Transverse colon (tissue), 4 donors: ENCODE data around the gene TMEM178B. TPM values are rescaled to one million over a fixed set of nuclear protein-coding genes. Genes with fewer than 3 reads are reported as not detected.
"Not testable (repeated sequence)": the region's sequence is repeated elsewhere in the genome, so short reads cannot be mapped to it uniquely, and the experiment has no call there.

ENCODE experiments used
- DNase-seq: peaks from one replicate; pipeline ENCODE4 v3.0.0-alpha.2; 2019
- H3K27ac ChIP-seq, 4 donors: fragments of 200-600 bp; sonication (generic); 2 replicates each; pipeline ENCODE4 v1.5.1; 2016 to 2018; ENCODE audit warnings: inconsistent platforms in 4 of 4
- H3K27me3 ChIP-seq: fragments of 200-600 bp; sonication (generic); 2 replicates; pipeline ENCODE4 v1.5.1; 2017; ENCODE audit warnings: inconsistent platforms
- H3K36me3 ChIP-seq, 4 donors: fragments of 200-600 bp; sonication (generic); 2 replicates each; pipeline ENCODE4 v1.5.1; 2017 to 2019; ENCODE audit warnings: inconsistent platforms in 4 of 4
- H3K4me1 ChIP-seq, 4 donors: fragments of 200-600 bp; sonication (generic); 2 replicates each; pipeline ENCODE4 v1.5.1; 2017 to 2020; ENCODE audit warnings: inconsistent platforms in 4 of 4
- H3K4me3 ChIP-seq, 4 donors: fragments of 200-600 bp; sonication (generic); 1 replicate in 1 of 4; 2 replicates in 3 of 4; pipeline versions ENCODE4 v1.5.1 to v1.6.1; 2017 to 2019; ENCODE audit warnings: inconsistent platforms in 4 of 4
- H3K9me3 ChIP-seq, 2 donors: fragments of 200-600 bp; sonication (generic); 2 replicates each; pipeline ENCODE4 v1.5.1; 2017 to 2019; ENCODE audit warnings: inconsistent platforms in 2 of 2
- EP300 ChIP-seq: sonication (generic); formaldehyde crosslinking; IDR thresholded peaks from one replicate; pipeline ENCODE4 v1.6.1; 2017; ENCODE audit warnings: antibody characterized with exemption, low read depth
- POLR2A ChIP-seq: fragments of 450-650 bp; IDR thresholded peaks from one replicate; pipeline ENCODE4 v1.6.1; 2016; ENCODE audit warnings: antibody characterized with exemption, mild to moderate bottlenecking, moderate library complexity
- POLR2AphosphoS5 ChIP-seq, 3 donors: sonication (generic); formaldehyde crosslinking; IDR thresholded peaks; one replicate each; pipeline ENCODE4 v1.6.1; 2016; ENCODE audit warnings: antibody characterized with exemption in 3 of 3
- WGBS, 2 donors: methylation state at CpG; one replicate each; pipeline ENCODE4 v1.1.5; 2018; ENCODE audit warnings: low coverage in 1 of 2; 5-methylcytosine and 5-hydroxymethylcytosine counted together
- in situ Hi-C, 4 donors: fragments of 200-750 bp; cut with MboI; loops; one replicate each; pipeline versions ENCODE4 v1.15.0 to v1.15.1; 2017; ENCODE audit warnings: low sequenced_read_pairs in 3 of 4, low pct_ligation_motif_present in 1 of 4, low pct_unique_long_range_greater_than_20kb in 1 of 4
- intact Hi-C: fragments of 100-400 bp; cut with DNase I; formaldehyde crosslinking; loops from one replicate; pipeline ENCODE4 v1.15.1; 2023; ENCODE audit warnings: low total_unique reads
- total RNA-seq, 4 donors: library from RNA; depleted of rRNA; stranded (reverse); fragments of >200 nt; gene quantifications; one replicate each; pipeline ENCODE4 v1.1.0, GENCODE V29; 2016
- TF ChIP-seq, protein P1 (sequence below), 5 experiments: fragments of 200-600 bp in 3 of 5; fragments of 450-650 bp in 2 of 5; sonication (generic) in 3 of 5; IDR thresholded peaks; 1 replicate in 2 of 5; 2 replicates in 3 of 5; pipeline ENCODE4 v1.5.1; 2016 to 2017; ENCODE audit warnings: antibody characterized with exemption in 5 of 5, inconsistent platforms in 3 of 5, mild to moderate bottlenecking in 2 of 5, moderate library complexity in 1 of 5

TMEM178B gene
- total RNA-seq, 4 donors from 2014 or later: 0.32 to 0.82 (median 0.39) TPM

GRCh38 chr7:141113131-141113530 is 39.3 kb downstream of the TMEM178B start:
- no peaks in the 10 kb centered on the region for H3K36me3 ChIP-seq
- DNase-seq: no peak
- H3K27me3 ChIP-seq: no peaks in the 10 kb centered on the region
- 100% methylated on average over 1 of the region's 1 CpG; no CpG with 5 or more reads in 1 of the 2 donors for WGBS, 2 donors
- in situ Hi-C loops (no loop called here), intact Hi-C loops (no loop called here)
- H3K27ac ChIP-seq: no peak overlapping the region
- no peak overlapping the region for H3K4me3 ChIP-seq
- H3K4me1 ChIP-seq: no peaks in the 10 kb centered on the region
- no peak for TF ChIP-seq POLR2A
- TF ChIP-seq POLR2AphosphoS5 (IDR thresholded peaks at IDR 0.05): no peak
- TF ChIP-seq EP300: no peak
- TF ChIP-seq, protein P1, sequence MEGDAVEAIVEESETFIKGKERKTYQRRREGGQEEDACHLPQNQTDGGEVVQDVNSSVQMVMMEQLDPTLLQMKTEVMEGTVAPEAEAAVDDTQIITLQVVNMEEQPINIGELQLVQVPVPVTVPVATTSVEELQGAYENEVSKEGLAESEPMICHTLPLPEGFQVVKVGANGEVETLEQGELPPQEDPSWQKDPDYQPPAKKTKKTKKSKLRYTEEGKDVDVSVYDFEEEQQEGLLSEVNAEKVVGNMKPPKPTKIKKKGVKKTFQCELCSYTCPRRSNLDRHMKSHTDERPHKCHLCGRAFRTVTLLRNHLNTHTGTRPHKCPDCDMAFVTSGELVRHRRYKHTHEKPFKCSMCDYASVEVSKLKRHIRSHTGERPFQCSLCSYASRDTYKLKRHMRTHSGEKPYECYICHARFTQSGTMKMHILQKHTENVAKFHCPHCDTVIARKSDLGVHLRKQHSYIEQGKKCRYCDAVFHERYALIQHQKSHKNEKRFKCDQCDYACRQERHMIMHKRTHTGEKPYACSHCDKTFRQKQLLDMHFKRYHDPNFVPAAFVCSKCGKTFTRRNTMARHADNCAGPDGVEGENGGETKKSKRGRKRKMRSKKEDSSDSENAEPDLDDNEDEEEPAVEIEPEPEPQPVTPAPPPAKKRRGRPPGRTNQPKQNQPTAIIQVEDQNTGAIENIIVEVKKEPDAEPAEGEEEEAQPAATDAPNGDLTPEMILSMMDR (IDR thresholded peaks at IDR 0.05): no peak
- H3K9me3 ChIP-seq: no peaks in the 10 kb centered on the region

DNA sequence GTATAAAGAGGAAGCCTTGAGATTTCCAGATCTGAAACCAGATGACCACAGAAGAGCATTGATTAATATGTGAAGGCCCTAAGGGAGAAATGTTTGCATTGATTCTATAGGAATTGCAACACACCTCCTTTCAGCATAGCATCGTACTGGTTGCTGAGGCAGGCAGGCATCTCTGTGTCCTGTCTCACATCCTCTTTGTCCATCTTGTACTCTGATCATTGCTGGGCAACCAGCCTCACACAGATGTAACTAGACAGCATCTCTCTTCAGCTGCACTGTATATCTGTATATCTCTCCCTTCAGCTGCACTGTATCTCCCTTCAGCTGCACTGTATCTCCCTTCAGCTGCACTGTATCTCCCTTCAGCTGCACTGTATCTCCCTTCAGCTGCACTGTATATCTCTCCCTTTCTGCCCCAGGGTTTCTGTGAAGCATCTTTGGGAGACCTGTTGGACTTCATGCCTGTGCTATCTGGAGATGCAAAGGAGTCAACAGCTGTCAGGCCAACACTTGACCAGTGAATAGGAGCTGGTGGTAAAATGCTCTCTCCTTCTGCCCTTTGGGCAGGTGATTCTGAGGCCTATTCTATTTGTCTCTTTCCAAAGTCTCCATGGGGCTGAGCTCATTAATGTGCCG is 40.3 kb downstream of the TMEM178B start:
- in situ Hi-C loops: no loop called here
- H3K4me1 ChIP-seq: no peaks in the 10 kb centered on the region
- H3K36me3 ChIP-seq: no peaks in the 10 kb centered on the region
- no peak overlapping the region for H3K27ac ChIP-seq
- no peak for DNase-seq
- H3K27me3 ChIP-seq: no peaks in the 10 kb centered on the region
- 77 to 82% methylated on average over 2 of the region's 2 CpGs for WGBS, 2 donors
- intact Hi-C loops: no loop called here
- TF ChIP-seq POLR2A (no peak), POLR2AphosphoS5 (IDR thresholded peaks at IDR 0.05) (no peak), EP300 (no peak)
- TF ChIP-seq, protein P1 (IDR thresholded peaks at IDR 0.05): no peak
- H3K4me3 ChIP-seq: no peak overlapping the region
- H3K9me3 ChIP-seq: no peaks in the 10 kb centered on the region

GRCh38 chr7:141115965-141116364 is 42.1 kb downstream of the TMEM178B start:
- Histone ChIP-seq H3K27me3 (no peaks in the 10 kb centered on the region), H3K36me3 (no peaks in the 10 kb centered on the region), H3K27ac (no peak overlapping the region), H3K9me3 (no peaks in the 10 kb centered on the region), H3K4me3 (no peak overlapping the region), H3K4me1 (no peaks in the 10 kb centered on the region)
- WGBS, 2 donors: 41 to 50% methylated on average over 2 to 3 of the region's 3 CpGs
- TF ChIP-seq, protein P1 (IDR thresholded peaks at IDR 0.05): no peak
- TF ChIP-seq POLR2A (no peak), EP300 (no peak), POLR2AphosphoS5 (IDR thresholded peaks at IDR 0.05) (no peak)
- intact Hi-C loops (no loop called here), in situ Hi-C loops (no loop called here)
- no peak for DNase-seq

DNA sequence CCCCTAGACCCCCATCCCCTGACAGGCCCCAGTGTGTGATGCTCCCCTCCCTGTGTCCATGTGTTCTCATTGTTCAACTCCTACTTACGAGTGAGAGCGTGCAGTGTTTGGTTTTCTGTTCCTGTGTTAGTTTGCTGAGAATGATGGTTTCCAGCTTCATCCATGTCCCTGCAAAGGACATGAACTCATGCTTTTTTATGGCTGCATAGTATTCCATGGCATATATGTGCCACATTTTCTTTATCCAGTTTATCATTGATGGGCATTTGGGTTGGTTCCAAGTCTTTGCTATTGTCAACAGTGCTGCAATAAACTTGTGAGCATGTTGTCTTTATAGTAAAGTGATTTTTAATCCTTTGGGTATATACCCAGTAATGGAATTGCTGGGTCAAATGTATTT is 42.8 kb downstream of the TMEM178B start:
- H3K4me1 ChIP-seq, H3K27ac ChIP-seq, intact Hi-C loops, H3K4me3 ChIP-seq, H3K9me3 ChIP-seq, H3K27me3 ChIP-seq, DNase-seq, H3K36me3 ChIP-seq, in situ Hi-C loops: not testable (repeated sequence)
- 93 to 100% methylated on average over 2 of the region's 2 CpGs for WGBS, 2 donors

- no peak for TF ChIP-seq EP300
- TF ChIP-seq POLR2AphosphoS5 (IDR thresholded peaks at IDR 0.05): no peak
- TF ChIP-seq POLR2A: no peak
- TF ChIP-seq, protein P1 (IDR thresholded peaks at IDR 0.05): no peak
- Histone ChIP-seq H3K36me3 (no peaks in the 10 kb centered on the region), H3K9me3 (no peaks in the 10 kb centered on the region), H3K27me3 (no peaks in the 10 kb centered on the region), H3K27ac (no peak overlapping the region), H3K4me3 (no peak overlapping the region), H3K4me1 (no peaks in the 10 kb centered on the region)
- intact Hi-C loops (no loop called here), in situ Hi-C loops (no loop called here)
- no peak for DNase-seq
- 77 to 87% methylated on average over 6 of the region's 6 CpGs for WGBS, 2 donors
Observed at GRCh38 chr7:141118767-141119166, 44.9 kb downstream of the TMEM178B start.
